A549 (cell line): ENCODE results near the gene ADARB1. TPM values are rescaled to one million over a fixed set of nuclear protein-coding genes. Genes with fewer than 3 reads are reported as not detected.

Experiments used
- ATAC-seq, 2 experiments: fragments of 200-7000 bp in 1 of 2; fragments of >200 bp in 1 of 2; cut with Nextera tagmentation in 1 of 2; cut with Tn5 transposase in 1 of 2; 3 replicates each; pipeline versions ENCODE4 v1.8.0 to v1.9.1; 2018 to 2020; ENCODE audit warnings: mild to moderate bottlenecking in 1 of 2, moderate library complexity in 1 of 2
- CTCF ChIA-PET: fragments of 300-600 bp; sonication (Branson Sonifier 250); formaldehyde crosslinking; extraction: SDS; loops from one replicate; lab custom pipeline; 2021; ENCODE audit warnings: antibody characterized with exemption, inconsistent platforms; lab: Yijun Ruan, JAX
- POLR2A ChIA-PET: fragments of 350-600 bp; formaldehyde crosslinking; extraction: SDS; loops from one replicate; lab custom pipeline; 2021; ENCODE audit warnings: antibody characterized with exemption, inconsistent platforms; lab: Yijun Ruan, JAX
- DNase-seq, 2 experiments: peaks; one replicate each; pipeline versions ENCODE4 v3.0.0 to v3.0.0-alpha.2; 2011 to 2016; ENCODE audit warnings: low read depth in 1 of 2, low spot score in 1 of 2
- FAIRE-seq: peaks from 2 replicates; lab custom pipeline; 2011; peaks lifted over from hg19 to GRCh38; lab: Jason Lieb, UNC
- H3K27ac ChIP-seq, 2 experiments: fragments of >200 bp; sonication (Bioruptor Twin); formaldehyde crosslinking; 3 replicates each; pipeline ENCODE4 v1.5.1; 2016 to 2017
- H3K4me1 ChIP-seq: fragments of >200 bp; sonication (Bioruptor Twin); formaldehyde crosslinking; 3 replicates; pipeline ENCODE4 v1.6.1; 2016
- H3K4me2 ChIP-seq: fragments of >200 bp; sonication (Bioruptor Twin); formaldehyde crosslinking; 3 replicates; pipeline ENCODE4 v1.6.1; 2016
- H3K4me3 ChIP-seq: fragments of >200 bp; sonication (Bioruptor Twin); formaldehyde crosslinking; 3 replicates; pipeline ENCODE4 v1.5.1; 2016
- H3K9me3 ChIP-seq: fragments of >200 bp; sonication (Bioruptor Twin); formaldehyde crosslinking; 3 replicates; pipeline ENCODE4 v1.6.1; 2016
- ATOH8 ChIP-seq: fragments of 250-450 bp; sonication (Bioruptor Pico); IDR thresholded peaks from 2 replicates; pipeline ENCODE4 v1.5.0; 2020; ENCODE audit warnings: low read depth, mild to moderate bottlenecking, moderate library complexity
- CBX8 ChIP-seq: fragments of 200-600 bp; sonication (generic); IDR thresholded peaks from 2 replicates; pipeline ENCODE4 v1.6.1; 2016
- CEBPB ChIP-seq, 2 experiments: fragments of >200 bp in 1 of 2; sonication (Bioruptor Twin) in 1 of 2; formaldehyde crosslinking in 1 of 2; IDR thresholded peaks; 2 replicates each; pipeline ENCODE4 v1.6.1; 2012 to 2016
- EHMT2 ChIP-seq: fragments of 200-600 bp; sonication (generic); IDR thresholded peaks from 2 replicates; pipeline ENCODE4 v1.6.1; 2016; ENCODE audit warnings: antibody characterized with exemption, low read depth, mild to moderate bottlenecking, moderate library complexity
- ELK1 ChIP-seq: fragments of 150-350 bp; IDR thresholded peaks from 2 replicates; pipeline ENCODE4 v1.6.1; 2014; ENCODE audit warnings: low read depth, mild to moderate bottlenecking, low read length
- EP300 ChIP-seq, 2 experiments: fragments of >200 bp; sonication (Bioruptor Twin); formaldehyde crosslinking; IDR thresholded peaks; 2 replicates in 1 of 2; 3 replicates in 1 of 2; pipeline ENCODE4 v1.6.1; 2016 to 2017
- FOSB ChIP-seq: fragments of 250-450 bp; sonication (Bioruptor Pico); IDR thresholded peaks from 2 replicates; pipeline ENCODE4 v1.5.0; 2020; ENCODE audit warnings: mild to moderate bottlenecking, moderate library complexity
- HOXA7 ChIP-seq: fragments of 250-450 bp; sonication (Bioruptor Pico); IDR thresholded peaks from 2 replicates; pipeline ENCODE4 v1.5.0; 2020; ENCODE audit warnings: mild to moderate bottlenecking, moderate library complexity
- HOXB13 ChIP-seq: fragments of 250-450 bp; sonication (Bioruptor Pico); IDR thresholded peaks from 2 replicates; pipeline ENCODE4 v1.5.0; 2020; ENCODE audit warnings: low read depth, mild to moderate bottlenecking, moderate library complexity
- HOXB5 ChIP-seq: fragments of 250-450 bp; sonication (Bioruptor Pico); IDR thresholded peaks from 2 replicates; pipeline ENCODE4 v1.5.0; 2020; ENCODE audit warnings: mild to moderate bottlenecking, moderate library complexity
- JUN ChIP-seq, 2 experiments: fragments of >200 bp; sonication (Bioruptor Twin); formaldehyde crosslinking; IDR thresholded peaks; 2 replicates in 1 of 2; 3 replicates in 1 of 2; pipeline ENCODE4 v1.6.1; 2016 to 2017
- MAX ChIP-seq: IDR thresholded peaks from 2 replicates; pipeline ENCODE4 v1.6.1; 2012
- NFE2L2 ChIP-seq: fragments of 150-350 bp; conservative IDR thresholded peaks from 2 replicates; pipeline ENCODE4 v1.6.1; 2014; ENCODE audit warnings: low read length
- NPAS2 ChIP-seq: fragments of 250-450 bp; sonication (Bioruptor Pico); IDR thresholded peaks from 2 replicates; pipeline ENCODE4 v1.8.0; 2022; ENCODE audit warnings: mild to moderate bottlenecking, moderate library complexity, borderline replicate concordance
- NR3C1 ChIP-seq: fragments of >200 bp; sonication (Bioruptor Twin); formaldehyde crosslinking; IDR thresholded peaks from 3 replicates; pipeline ENCODE4 v1.6.1; 2017
- PHF8 ChIP-seq: fragments of 200-600 bp; sonication (generic); IDR thresholded peaks from 2 replicates; pipeline ENCODE4 v1.6.1; 2016; ENCODE audit warnings: low read depth, mild to moderate bottlenecking, antibody characterized with exemption, moderate library complexity, borderline replicate concordance
- RAD21 ChIP-seq, 2 experiments: fragments of >200 bp in 1 of 2; sonication (Bioruptor Twin) in 1 of 2; formaldehyde crosslinking in 1 of 2; IDR thresholded peaks in 1 of 2; conservative IDR thresholded peaks in 1 of 2; 2 replicates in 1 of 2; 3 replicates in 1 of 2; pipeline ENCODE4 v1.6.1; 2012 to 2018; ENCODE audit warnings: inconsistent platforms in 1 of 2
- RFX5 ChIP-seq: fragments of 450-650 bp; IDR thresholded peaks from 2 replicates; pipeline ENCODE4 v1.7.1; 2014; ENCODE audit warnings: antibody characterized with exemption, mild to moderate bottlenecking, moderate library complexity
- ZSCAN20 ChIP-seq: fragments of 250-450 bp; sonication (Bioruptor Pico); IDR thresholded peaks from 2 replicates; pipeline ENCODE4 v1.8.0; 2022; ENCODE audit warnings: mild to moderate bottlenecking, moderate library complexity
- WGBS: methylation state at CpG from one replicate; pipeline ENCODE4 v1.1.6; 2017; ENCODE audit errors: missing lambda C conversion rate; 5-methylcytosine and 5-hydroxymethylcytosine counted together
- polyA plus RNA-seq, 4 experiments: library from polyadenylated mRNA; depleted of rRNA in 3 of 4; stranded (reverse); fragments of >200 nt; fragmentation: RNase III in 1 of 4; extraction: RNeasy Plus Mini Kit Qiagen cat#74134 plus additional on column Dnase treatment in 1 of 4; gene quantifications; 2 replicates in 3 of 4; 3 replicates in 1 of 4; pipeline ENCODE4 v1.2.3, GENCODE V29; 2011 to 2017

The ADARB1 gene
- polyA plus RNA-seq, 2 of the 4 experiments (the other 2 are of a cell fraction): 3.2 to 5.7 TPM

GRCh38 chr21:45264146-45264911 is 189.9 kb downstream of the ADARB1 start:
- 87% methylated on average over 16 of the region's 23 CpGs for WGBS
- ChIA-PET POLR2A (no interaction called here), CTCF (interaction anchor here (1.4 to 1.5 kb wide), 2 partner anchors 13 to 124 kb away, joined by 3 to 4 read pairs; no protein-coding TSS in a partner anchor)
- TF ChIP-seq FOSB (CRISPR knock-in tag): no peak
- no peak for TF ChIP-seq ELK1
- TF ChIP-seq EP300 (IDR thresholded peaks at IDR 0.05): no peak
- TF ChIP-seq PHF8: no peak
- TF ChIP-seq HOXB5: no peak
- TF ChIP-seq MAX: no peak
- no peak for TF ChIP-seq ATOH8 (CRISPR knock-in tag)
- no peak for TF ChIP-seq EHMT2
- no peak overlapping the region for H3K4me3 ChIP-seq
- H3K9me3 ChIP-seq: no peaks in the 10 kb centered on the region
- no peak overlapping the region for H3K27ac ChIP-seq
- no peaks in the 10 kb centered on the region for H3K4me1 ChIP-seq
- no peak for FAIRE-seq
- DNase-seq: no peak
- no peak overlapping the region for H3K4me2 ChIP-seq
- no peak for ATAC-seq

GRCh38 chr21:45264912-45265515 is 190.6 kb downstream of the ADARB1 start:
- no peak for ATAC-seq
- ChIA-PET CTCF (interaction anchor here (1.4 to 1.5 kb wide), 2 partner anchors 13 to 125 kb away, joined by 3 to 4 read pairs; no protein-coding TSS in a partner anchor), POLR2A (no interaction called here)
- 98% methylated on average over 22 of the region's 34 CpGs for WGBS
- Histone ChIP-seq H3K9me3 (no peaks in the 10 kb centered on the region), H3K4me2 (no peak overlapping the region), H3K4me1 (no peaks in the 10 kb centered on the region), H3K4me3 (no peak overlapping the region), H3K27ac (no peak overlapping the region)
- FAIRE-seq: no peak
- TF ChIP-seq HOXA7: no peak
- no peak for TF ChIP-seq CEBPB (IDR thresholded peaks at IDR 0.05)
- no peak for TF ChIP-seq ZSCAN20
- TF ChIP-seq RFX5: no peak
- TF ChIP-seq EHMT2: no peak
- TF ChIP-seq CBX8: no peak
- TF ChIP-seq FOSB (CRISPR knock-in tag): no peak
- TF ChIP-seq NPAS2 (CRISPR knock-in tag): no peak
- no peak for TF ChIP-seq NFE2L2
- TF ChIP-seq NR3C1: no peak
- no peak for TF ChIP-seq RAD21 (conservative IDR thresholded peaks at IDR 0.05 in 1 of 2, IDR thresholded peaks at IDR 0.05 in 1 of 2)
- TF ChIP-seq HOXB13: no peak
- DNase-seq: no peak

- Histone ChIP-seq H3K27ac (no peak overlapping the region), H3K9me3 (no peaks in the 10 kb centered on the region), H3K4me2 (no peak overlapping the region), H3K4me3 (no peak overlapping the region), H3K4me1 (no peaks in the 10 kb centered on the region)
- no peak for DNase-seq
- ChIA-PET CTCF (interaction anchor here (0.6 to 1.4 kb wide), 2 partner anchors 12 to 78 kb away, joined by 3 read pairs; no protein-coding TSS in a partner anchor), POLR2A (no interaction called here)
- no peak for TF ChIP-seq JUN (IDR thresholded peaks at IDR 0.05)
- no peak for FAIRE-seq
- ATAC-seq: 0 out of 6 replicates have a peak, but pooled peaks of 1 of the 2 experiments have one; percentile 23
- WGBS: 96% methylated on average over 25 of the region's 36 CpGs
Observed at GRCh38 chr21:45265721-45266517, 191.5 kb downstream of the ADARB1 start.
